ENCODE measurements around the gene CABLES1. TPM values are rescaled to one million over a fixed set of nuclear protein-coding genes. Genes with fewer than 3 reads are reported as not detected.
A peak's percentile ranks its signal among the peaks of the same experiment; 100 is the strongest.

Gene CABLES1
- total RNA-seq, 1 donor from 2014 or later = 50.9 TPM

DNA sequence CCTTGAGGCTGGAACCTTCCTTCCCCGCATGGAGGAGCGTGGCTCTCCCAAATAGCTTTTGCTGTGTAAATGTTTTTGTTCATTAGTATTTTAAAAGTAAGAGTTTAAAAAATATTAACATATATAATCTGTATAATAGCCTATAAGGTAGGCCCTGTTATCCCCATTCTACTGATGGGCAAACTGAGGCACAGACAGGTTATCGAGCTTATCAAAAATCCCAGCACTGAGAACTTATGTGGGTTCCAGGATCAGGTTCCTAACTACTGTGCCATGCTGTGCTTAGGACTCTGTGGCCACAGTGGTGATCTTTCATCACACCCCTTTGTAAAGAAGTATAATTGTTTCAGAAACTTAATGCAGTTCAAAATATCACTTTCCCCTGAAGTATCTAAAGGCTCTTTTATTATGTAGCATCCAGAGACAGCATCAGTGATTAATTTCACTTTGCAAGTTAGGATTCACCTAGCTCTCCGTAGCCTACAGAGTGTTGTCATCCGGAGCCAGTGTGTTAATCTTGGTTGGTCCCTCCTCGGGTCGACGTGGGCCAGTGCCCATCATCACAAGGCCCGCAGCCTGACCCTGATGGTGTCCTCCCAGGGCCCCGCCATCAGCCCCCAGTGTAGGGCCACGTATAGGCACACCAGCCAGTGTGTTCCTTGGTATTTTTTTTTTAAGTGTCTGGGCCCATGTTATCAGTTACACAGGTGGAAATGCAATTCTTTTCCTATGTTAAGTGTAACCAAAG, 28.7 kb downstream of the CABLES1 start:
- H3K36me3 Mint-ChIP-seq (ENCODE audit: unreplicated experiment) = peaks cover 10% of the 10 kb centered on the region
- H3K9me3 Mint-ChIP-seq (ENCODE audit: unreplicated experiment) = no peaks in the 10 kb centered on the region
- H3K4me1 Mint-ChIP-seq (ENCODE audit: unreplicated experiment) = peaks cover 22% of the 10 kb centered on the region
- no peak for TF ChIP-seq CTCF (IDR thresholded peaks at IDR 0.05)
- no peak overlapping the region for H3K27ac Mint-ChIP-seq (ENCODE audit: unreplicated experiment)
- H3K27me3 Mint-ChIP-seq (ENCODE audit: unreplicated experiment) = peaks cover 4% of the 10 kb centered on the region
- no peak for DNase-seq (ENCODE audit: extremely low spot score, unreplicated experiment)
- no peak overlapping the region for H3K4me3 Mint-ChIP-seq (ENCODE audit: unreplicated experiment)

GRCh38 chr18:23165271-23166068, 30.2 kb downstream of the CABLES1 start:
- Mint-ChIP-seq H3K4me3 (ENCODE audit: unreplicated experiment) (no peak overlapping the region), H3K9me3 (ENCODE audit: unreplicated experiment) (no peaks in the 10 kb centered on the region), H3K4me1 (ENCODE audit: unreplicated experiment) (peaks cover 21% of the 10 kb centered on the region), H3K36me3 (ENCODE audit: unreplicated experiment) (peaks cover 13% of the 10 kb centered on the region), H3K27ac (ENCODE audit: unreplicated experiment) (no peak overlapping the region), H3K27me3 (ENCODE audit: unreplicated experiment) (peaks cover 4% of the 10 kb centered on the region)
- DNase-seq (ENCODE audit: extremely low spot score, unreplicated experiment) = no peak
- TF ChIP-seq CTCF (IDR thresholded peaks at IDR 0.05) = no peak

DNA sequence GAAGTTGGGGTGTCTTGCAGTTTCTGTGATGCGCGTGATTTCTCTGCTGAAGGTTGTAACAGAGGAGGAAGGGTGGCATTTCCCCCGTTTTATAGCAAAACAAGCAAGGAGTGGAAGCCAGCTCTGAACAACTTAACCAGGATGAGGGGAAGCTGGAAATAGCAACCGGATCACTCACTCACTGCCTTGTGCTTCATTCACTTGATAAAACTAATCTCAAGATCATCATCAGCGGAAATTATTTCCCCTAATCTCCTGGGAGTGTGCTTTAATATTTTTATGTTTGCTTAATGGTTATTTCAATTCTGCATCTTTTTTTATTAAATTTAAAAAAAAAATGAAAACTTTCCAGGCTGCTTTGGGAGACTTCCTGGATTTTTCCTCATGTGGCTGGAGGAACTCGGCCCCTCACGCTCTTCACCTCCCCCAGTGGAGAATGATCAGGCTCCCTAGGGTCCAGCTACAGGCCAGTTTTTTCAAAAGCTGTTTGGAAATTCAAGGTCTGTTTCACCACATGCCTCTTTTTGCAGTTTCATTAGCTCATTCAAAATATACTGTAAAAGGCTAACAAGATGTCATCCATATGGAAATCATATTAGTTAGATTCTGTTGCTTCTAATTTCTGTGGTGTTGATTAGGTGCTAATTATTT, 31.7 kb downstream of the CABLES1 start:
- H3K9me3 Mint-ChIP-seq (ENCODE audit: unreplicated experiment) = no peaks in the 10 kb centered on the region
- H3K4me1 Mint-ChIP-seq (ENCODE audit: unreplicated experiment) = peaks cover 21% of the 10 kb centered on the region
- TF ChIP-seq CTCF (IDR thresholded peaks at IDR 0.05) = no peak
- peaks cover 4% of the 10 kb centered on the region for H3K27me3 Mint-ChIP-seq (ENCODE audit: unreplicated experiment)
- peak overlapping the region; percentile 15 for H3K27ac Mint-ChIP-seq (ENCODE audit: unreplicated experiment)
- H3K36me3 Mint-ChIP-seq (ENCODE audit: unreplicated experiment) = peaks cover 13% of the 10 kb centered on the region
- no peak overlapping the region for H3K4me3 Mint-ChIP-seq (ENCODE audit: unreplicated experiment)
- DNase-seq (ENCODE audit: extremely low spot score, unreplicated experiment) = no peak

- Mint-ChIP-seq H3K4me3 (ENCODE audit: unreplicated experiment) (no peak overlapping the region), H3K36me3 (ENCODE audit: unreplicated experiment) (peaks cover 5% of the 10 kb centered on the region), H3K27me3 (ENCODE audit: unreplicated experiment) (no peaks in the 10 kb centered on the region), H3K4me1 (ENCODE audit: unreplicated experiment) (peaks cover 21% of the 10 kb centered on the region), H3K27ac (ENCODE audit: unreplicated experiment) (no peak overlapping the region), H3K9me3 (ENCODE audit: unreplicated experiment) (no peaks in the 10 kb centered on the region)
- no peak for DNase-seq (ENCODE audit: extremely low spot score, unreplicated experiment)
- TF ChIP-seq CTCF (IDR thresholded peaks at IDR 0.05) = no peak
These were observed 34.4 kb downstream of the CABLES1 start for GRCh38 chr18:23169673-23170044.

- no peak for DNase-seq (ENCODE audit: extremely low spot score, unreplicated experiment)
- Mint-ChIP-seq H3K4me3 (ENCODE audit: unreplicated experiment) (no peak overlapping the region), H3K9me3 (ENCODE audit: unreplicated experiment) (no peaks in the 10 kb centered on the region), H3K27ac (ENCODE audit: unreplicated experiment) (no peak overlapping the region), H3K27me3 (ENCODE audit: unreplicated experiment) (no peaks in the 10 kb centered on the region), H3K4me1 (ENCODE audit: unreplicated experiment) (peaks cover 21% of the 10 kb centered on the region), H3K36me3 (ENCODE audit: unreplicated experiment) (peaks cover 7% of the 10 kb centered on the region)
- TF ChIP-seq CTCF (IDR thresholded peaks at IDR 0.05) = no peak
These were observed 34.9 kb downstream of the CABLES1 start for GRCh38 chr18:23170137-23170536.

All from osteocyte (in vitro differentiated cells).